ENCODE measurements around the gene MYBPC2.

Gene MYBPC2

GRCh38 chr19:50394017-50394416 is 38.7 kb upstream of the MYBPC2 start:
- H3K9me3 ChIP-seq (ENCODE audit: low read length), result no peaks in the 10 kb centered on the region
- H3K4me1 ChIP-seq (ENCODE audit: insufficient read depth, low read length), result no peaks in the 10 kb centered on the region
- no peak overlapping the region for H3K9ac ChIP-seq (ENCODE audit: low read length)
- H3K36me3 ChIP-seq (ENCODE audit: insufficient read depth, low read length), result no peaks in the 10 kb centered on the region
- H3K27ac ChIP-seq (ENCODE audit: low read depth, low read length), result no peak overlapping the region
- H3K27me3 ChIP-seq (ENCODE audit: control insufficient read depth in 1 of 2, insufficient read depth in 2 of 2, low read length in 2 of 2), result no peaks in the 10 kb centered on the region
- no peak overlapping the region for H3K4me3 ChIP-seq (ENCODE audit: low read depth in 1 of 2, low read length in 2 of 2)

GRCh38 chr19:50398675-50399367 is 33.9 kb upstream of the MYBPC2 start:
- Histone ChIP-seq H3K27me3 (ENCODE audit: control insufficient read depth in 1 of 2, insufficient read depth in 2 of 2, low read length in 2 of 2) (no peaks in the 10 kb centered on the region), H3K27ac (ENCODE audit: low read depth, low read length) (no peak overlapping the region), H3K36me3 (ENCODE audit: insufficient read depth, low read length) (no peaks in the 10 kb centered on the region), H3K4me1 (ENCODE audit: insufficient read depth, low read length) (no peaks in the 10 kb centered on the region), H3K4me3 (ENCODE audit: low read depth in 1 of 2, low read length in 2 of 2) (no peak overlapping the region), H3K9ac (ENCODE audit: low read length) (no peak overlapping the region), H3K9me3 (ENCODE audit: low read length) (no peaks in the 10 kb centered on the region)

GRCh38 chr19:50399368-50399745 is 33.3 kb upstream of the MYBPC2 start:
- Histone ChIP-seq H3K27me3 (ENCODE audit: control insufficient read depth in 1 of 2, insufficient read depth in 2 of 2, low read length in 2 of 2) (no peaks in the 10 kb centered on the region), H3K36me3 (ENCODE audit: insufficient read depth, low read length) (no peaks in the 10 kb centered on the region), H3K9me3 (ENCODE audit: low read length) (no peaks in the 10 kb centered on the region), H3K4me1 (ENCODE audit: insufficient read depth, low read length) (no peaks in the 10 kb centered on the region), H3K9ac (ENCODE audit: low read length) (no peak overlapping the region), H3K4me3 (ENCODE audit: low read depth in 1 of 2, low read length in 2 of 2) (no peak overlapping the region), H3K27ac (ENCODE audit: low read depth, low read length) (no peak overlapping the region)

- Histone ChIP-seq H3K9me3 (ENCODE audit: low read length) (no peaks in the 10 kb centered on the region), H3K9ac (ENCODE audit: low read length) (no peak overlapping the region), H3K36me3 (ENCODE audit: insufficient read depth, low read length) (no peaks in the 10 kb centered on the region), H3K4me1 (ENCODE audit: insufficient read depth, low read length) (no peaks in the 10 kb centered on the region), H3K27me3 (ENCODE audit: control insufficient read depth in 1 of 2, insufficient read depth in 2 of 2, low read length in 2 of 2) (no peaks in the 10 kb centered on the region), H3K4me3 (ENCODE audit: low read depth in 1 of 2, low read length in 2 of 2) (no peak overlapping the region), H3K27ac (ENCODE audit: low read depth, low read length) (no peak overlapping the region)
These were observed 30.9 kb upstream of the MYBPC2 start for GRCh38 chr19:50401605-50402450.

GRCh38 chr19:50402544-50403301 is 30.0 kb upstream of the MYBPC2 start:
- H3K27me3 ChIP-seq (ENCODE audit: control insufficient read depth in 1 of 2, insufficient read depth in 2 of 2, low read length in 2 of 2), result no peaks in the 10 kb centered on the region
- H3K36me3 ChIP-seq (ENCODE audit: insufficient read depth, low read length), result no peaks in the 10 kb centered on the region
- H3K27ac ChIP-seq (ENCODE audit: low read depth, low read length), result no peak overlapping the region

GRCh38 chr19:50406156-50406820 is 26.4 kb upstream of the MYBPC2 start:
- no peak overlapping the region for H3K9ac ChIP-seq (ENCODE audit: low read length)
- H3K4me1 ChIP-seq (ENCODE audit: insufficient read depth, low read length), result no peaks in the 10 kb centered on the region
- H3K27me3 ChIP-seq (ENCODE audit: control insufficient read depth in 1 of 2, insufficient read depth in 2 of 2, low read length in 2 of 2), result no peaks in the 10 kb centered on the region
- H3K4me3 ChIP-seq (ENCODE audit: low read depth in 1 of 2, low read length in 2 of 2), result no peak overlapping the region
- H3K27ac ChIP-seq (ENCODE audit: low read depth, low read length), result no peak overlapping the region
- H3K36me3 ChIP-seq (ENCODE audit: insufficient read depth, low read length), result peaks cover 5% of the 10 kb centered on the region
- H3K9me3 ChIP-seq (ENCODE audit: low read length), result no peaks in the 10 kb centered on the region

More at GRCh38 chr19:50402544-50403301, 30.0 kb upstream of the MYBPC2 start:
- H3K4me3 ChIP-seq (ENCODE audit: low read depth in 1 of 2, low read length in 2 of 2), result no peak overlapping the region
- no peaks in the 10 kb centered on the region for H3K4me1 ChIP-seq (ENCODE audit: insufficient read depth, low read length)
- H3K9ac ChIP-seq (ENCODE audit: low read length), result no peak overlapping the region
- H3K9me3 ChIP-seq (ENCODE audit: low read length), result no peaks in the 10 kb centered on the region

- Histone ChIP-seq H3K4me1 (ENCODE audit: insufficient read depth, low read length) (no peaks in the 10 kb centered on the region), H3K36me3 (ENCODE audit: insufficient read depth, low read length) (peaks cover 5% of the 10 kb centered on the region), H3K27ac (ENCODE audit: low read depth, low read length) (no peak overlapping the region), H3K9me3 (ENCODE audit: low read length) (no peaks in the 10 kb centered on the region), H3K9ac (ENCODE audit: low read length) (no peak overlapping the region), H3K27me3 (ENCODE audit: control insufficient read depth in 1 of 2, insufficient read depth in 2 of 2, low read length in 2 of 2) (no peaks in the 10 kb centered on the region), H3K4me3 (ENCODE audit: low read depth in 1 of 2, low read length in 2 of 2) (no peak overlapping the region)
These were observed 25.9 kb upstream of the MYBPC2 start for GRCh38 chr19:50406829-50407228.

- no peaks in the 10 kb centered on the region for H3K4me1 ChIP-seq (ENCODE audit: insufficient read depth, low read length)
- peaks cover 5% of the 10 kb centered on the region for H3K36me3 ChIP-seq (ENCODE audit: insufficient read depth, low read length)
- no peak overlapping the region for H3K27ac ChIP-seq (ENCODE audit: low read depth, low read length)
- no peak overlapping the region for H3K4me3 ChIP-seq (ENCODE audit: low read depth in 1 of 2, low read length in 2 of 2)
- no peaks in the 10 kb centered on the region for H3K9me3 ChIP-seq (ENCODE audit: low read length)
- H3K9ac ChIP-seq (ENCODE audit: low read length), result no peak overlapping the region
- no peaks in the 10 kb centered on the region for H3K27me3 ChIP-seq (ENCODE audit: control insufficient read depth in 1 of 2, insufficient read depth in 2 of 2, low read length in 2 of 2)
These were observed 23.3 kb upstream of the MYBPC2 start for GRCh38 chr19:50409347-50409746.

- no peak overlapping the region for H3K9ac ChIP-seq (ENCODE audit: low read length)
- no peaks in the 10 kb centered on the region for H3K9me3 ChIP-seq (ENCODE audit: low read length)
- no peak overlapping the region for H3K27ac ChIP-seq (ENCODE audit: low read depth, low read length)
- no peaks in the 10 kb centered on the region for H3K27me3 ChIP-seq (ENCODE audit: control insufficient read depth in 1 of 2, insufficient read depth in 2 of 2, low read length in 2 of 2)
- no peak overlapping the region for H3K4me3 ChIP-seq (ENCODE audit: low read depth in 1 of 2, low read length in 2 of 2)
- no peaks in the 10 kb centered on the region for H3K4me1 ChIP-seq (ENCODE audit: insufficient read depth, low read length)
- H3K36me3 ChIP-seq (ENCODE audit: insufficient read depth, low read length), result peaks cover 5% of the 10 kb centered on the region
These were observed 22.6 kb upstream of the MYBPC2 start for GRCh38 chr19:50410109-50410508.

GRCh38 chr19:50412419-50412818 is 20.3 kb upstream of the MYBPC2 start:
- no peaks in the 10 kb centered on the region for H3K9me3 ChIP-seq (ENCODE audit: low read length)
- H3K4me1 ChIP-seq (ENCODE audit: insufficient read depth, low read length), result no peaks in the 10 kb centered on the region
- no peak overlapping the region for H3K4me3 ChIP-seq (ENCODE audit: low read depth in 1 of 2, low read length in 2 of 2)
- H3K9ac ChIP-seq (ENCODE audit: low read length), result no peak overlapping the region
- peaks cover 5% of the 10 kb centered on the region for H3K36me3 ChIP-seq (ENCODE audit: insufficient read depth, low read length)
- H3K27ac ChIP-seq (ENCODE audit: low read depth, low read length), result no peak overlapping the region
- H3K27me3 ChIP-seq (ENCODE audit: control insufficient read depth in 1 of 2, insufficient read depth in 2 of 2, low read length in 2 of 2), result peaks cover 0 to 12% of the 10 kb centered on the region in 2 donors

- Histone ChIP-seq H3K9me3 (ENCODE audit: low read length) (no peaks in the 10 kb centered on the region), H3K9ac (ENCODE audit: low read length) (no peak overlapping the region), H3K27ac (ENCODE audit: low read depth, low read length) (no peak overlapping the region), H3K27me3 (ENCODE audit: control insufficient read depth in 1 of 2, insufficient read depth in 2 of 2, low read length in 2 of 2) (peaks cover 0 to 17% of the 10 kb centered on the region in 2 donors), H3K4me1 (ENCODE audit: insufficient read depth, low read length) (no peaks in the 10 kb centered on the region), H3K36me3 (ENCODE audit: insufficient read depth, low read length) (peaks cover 5% of the 10 kb centered on the region), H3K4me3 (ENCODE audit: low read depth in 1 of 2, low read length in 2 of 2) (no peak overlapping the region)
These were observed 19.6 kb upstream of the MYBPC2 start for GRCh38 chr19:50413096-50413495.

Data from muscle layer of colon (tissue), 2 donors.